Nephron (organoid): ENCODE data around the gene SUN2.

Experiments
- H3K27ac Mint-ChIP-seq, 3 experiments: 2 replicates each; pipeline ENCODE4 v1.8.0; 2020; ENCODE audit warnings: mixed read lengths in 3 of 3, mild to moderate bottlenecking in 2 of 3, moderate library complexity in 1 of 3
- H3K27me3 Mint-ChIP-seq: 2 replicates; pipeline ENCODE4 v1.8.0; 2021; ENCODE audit warnings: low read depth, mild to moderate bottlenecking, moderate library complexity, mixed read lengths
- H3K36me3 Mint-ChIP-seq: 2 replicates; pipeline ENCODE4 v1.8.0; 2020; ENCODE audit warnings: low read depth, mixed read lengths
- H3K4me1 Mint-ChIP-seq: 2 replicates; pipeline ENCODE4 v1.8.0; 2020; ENCODE audit warnings: mixed read lengths
- H3K4me3 Mint-ChIP-seq, 3 experiments: 2 replicates each; pipeline ENCODE4 v1.8.0; 2020; ENCODE audit warnings: mild to moderate bottlenecking in 3 of 3, mixed read lengths in 3 of 3, moderate library complexity in 2 of 3
- H3K9me3 Mint-ChIP-seq: 2 replicates; pipeline ENCODE4 v1.8.0; 2020; ENCODE audit warnings: mixed read lengths
- CTCF ChIP-seq, 3 experiments: fragments of 200-600 bp; sonication (generic); IDR thresholded peaks; one replicate each; pipeline ENCODE4 v1.5.0; 2021; ENCODE audit warnings: antibody characterized with exemption in 3 of 3; ENCODE audit not compliant: unreplicated experiment in 3 of 3

Gene SUN2

GRCh38 chr22:38748487-38749136, 7.2 kb downstream of the SUN2 start:
- Mint-ChIP-seq H3K27ac (peak overlapping the region in 1 of 3 experiments; percentile 76), H3K4me3 (no peak overlapping the region), H3K4me1 (peaks cover 15% of the 10 kb centered on the region), H3K36me3 (peaks cover 44% of the 10 kb centered on the region), H3K9me3 (no peaks in the 10 kb centered on the region), H3K27me3 (no peaks in the 10 kb centered on the region)
- TF ChIP-seq CTCF (IDR thresholded peaks at IDR 0.05; ENCODE audit: unreplicated experiment in 3 of 3) = no peak

- no peaks in the 10 kb centered on the region for H3K27me3 Mint-ChIP-seq
- no peak overlapping the region for H3K27ac Mint-ChIP-seq
- H3K4me3 Mint-ChIP-seq = no peak overlapping the region
- peaks cover 52% of the 10 kb centered on the region for H3K36me3 Mint-ChIP-seq
- TF ChIP-seq CTCF (IDR thresholded peaks at IDR 0.05; ENCODE audit: unreplicated experiment in 3 of 3) = no peak
- H3K9me3 Mint-ChIP-seq = no peaks in the 10 kb centered on the region
- peaks cover 7% of the 10 kb centered on the region for H3K4me1 Mint-ChIP-seq
Observed at GRCh38 chr22:38745676-38746460, 9.9 kb downstream of the SUN2 start.

- H3K4me1 Mint-ChIP-seq = peaks cover 7% of the 10 kb centered on the region
- no peak for TF ChIP-seq CTCF (IDR thresholded peaks at IDR 0.05; ENCODE audit: unreplicated experiment in 3 of 3)
- peaks cover 50% of the 10 kb centered on the region for H3K36me3 Mint-ChIP-seq
- no peaks in the 10 kb centered on the region for H3K27me3 Mint-ChIP-seq
- H3K27ac Mint-ChIP-seq = peak overlapping the region; percentile 30 to 78 (median 42)
- H3K9me3 Mint-ChIP-seq = no peaks in the 10 kb centered on the region
- peak overlapping the region in 1 of 3 experiments; percentile 35 for H3K4me3 Mint-ChIP-seq
Observed at GRCh38 chr22:38744981-38745380, 10.8 kb downstream of the SUN2 start.

GRCh38 chr22:38742176-38742942, 13.4 kb downstream of the SUN2 start:
- no peaks in the 10 kb centered on the region for H3K27me3 Mint-ChIP-seq
- no peak overlapping the region for H3K4me3 Mint-ChIP-seq
- H3K27ac Mint-ChIP-seq = no peak overlapping the region
- H3K4me1 Mint-ChIP-seq = peaks cover 7% of the 10 kb centered on the region
- TF ChIP-seq CTCF (IDR thresholded peaks at IDR 0.05; ENCODE audit: unreplicated experiment in 3 of 3) = no peak
- H3K36me3 Mint-ChIP-seq = peaks cover 49% of the 10 kb centered on the region
- H3K9me3 Mint-ChIP-seq = no peaks in the 10 kb centered on the region

- Mint-ChIP-seq H3K9me3 (no peaks in the 10 kb centered on the region), H3K36me3 (peaks cover 55% of the 10 kb centered on the region), H3K4me3 (no peak overlapping the region), H3K27me3 (no peaks in the 10 kb centered on the region), H3K4me1 (peaks cover 7% of the 10 kb centered on the region), H3K27ac (no peak overlapping the region)
- TF ChIP-seq CTCF (IDR thresholded peaks at IDR 0.05; ENCODE audit: unreplicated experiment in 3 of 3) = no peak
Observed at GRCh38 chr22:38741576-38741975, 14.2 kb downstream of the SUN2 start.
